Naive thymus-derived CD4-positive, alpha-beta T cell (primary cell): ENCODE data around the gene CEP63. TPM values are rescaled to one million over a fixed set of nuclear protein-coding genes. Genes with fewer than 3 reads are reported as not detected.

Experiments
- ATAC-seq: fragments of 150-1000 bp; cut with Tn5 transposase; 2 replicates; pipeline ENCODE4 v1.10.0; 2021; ENCODE audit warnings: mild to moderate bottlenecking, moderate library complexity
- CTCF ChIA-PET: fragments of 350-600 bp; sonication (Branson Sonifier 250); formaldehyde crosslinking; loops from one replicate; lab custom pipeline; 2021; ENCODE audit warnings: antibody characterized with exemption; lab: Charles Lee
- POLR2A ChIA-PET: fragments of 350-600 bp; sonication (Branson Sonifier 250); formaldehyde crosslinking; loops from one replicate; lab custom pipeline; 2021; ENCODE audit warnings: antibody characterized with exemption, inconsistent platforms; lab: Charles Lee
- DNase-seq, 9 donors: peaks; one replicate each; pipeline versions ENCODE4 v3.0.0 to v3.0.0-alpha.2; 2020 to 2022; ENCODE audit warnings: mixed read lengths in 1 of 9
- H3K27ac ChIP-seq: one replicate; pipeline ENCODE4 v1.7.0; 2013; ENCODE audit warnings: mild to moderate bottlenecking, low read depth, low read length, moderate library complexity
- H3K27me3 ChIP-seq, 2 donors: one replicate each; pipeline ENCODE4 v1.7.0; 2013; ENCODE audit warnings: low read length in 2 of 2, mild to moderate bottlenecking in 2 of 2, moderate library complexity in 2 of 2; ENCODE audit not compliant: control insufficient read depth in 2 of 2, insufficient read depth in 2 of 2
- H3K36me3 ChIP-seq, 3 experiments: 1 replicate in 2 of 3; 2 replicates in 1 of 3; pipeline ENCODE4 v1.7.0; 2013; ENCODE audit warnings: low read length in 3 of 3, mild to moderate bottlenecking in 3 of 3, moderate library complexity in 1 of 3; ENCODE audit not compliant: insufficient read depth in 3 of 3, control insufficient read depth in 2 of 3
- H3K4me1 ChIP-seq, 2 donors: one replicate each; pipeline ENCODE4 v1.7.0; 2013; ENCODE audit warnings: low read length in 2 of 2, mild to moderate bottlenecking in 2 of 2, moderate library complexity in 1 of 2; ENCODE audit not compliant: control insufficient read depth in 2 of 2, insufficient read depth in 2 of 2
- H3K4me3 ChIP-seq: 2 replicates; pipeline ENCODE4 v1.7.0; 2013; ENCODE audit warnings: mild to moderate bottlenecking, low read length
- H3K9me3 ChIP-seq, 3 experiments: 1 replicate in 2 of 3; 2 replicates in 1 of 3; pipeline ENCODE4 v1.7.0; 2013; ENCODE audit warnings: low read length in 3 of 3; ENCODE audit not compliant: control insufficient read depth in 2 of 3
- H3K27ac Mint-ChIP-seq, 9 donors: one replicate each; pipeline ENCODE4 v1.8.0; 2020 to 2022; ENCODE audit warnings: mixed read lengths in 9 of 9, mild to moderate bottlenecking in 8 of 9, moderate library complexity in 5 of 9, inconsistent platforms in 2 of 9
- H3K27me3 Mint-ChIP-seq, 5 donors: one replicate each; pipeline ENCODE4 v1.8.0; 2021 to 2022; ENCODE audit warnings: mixed read lengths in 5 of 5, mild to moderate bottlenecking in 1 of 5
- H3K36me3 Mint-ChIP-seq, 5 donors: one replicate each; pipeline ENCODE4 v1.8.0; 2020 to 2022; ENCODE audit warnings: mixed read lengths in 5 of 5, mild to moderate bottlenecking in 3 of 5, inconsistent platforms in 1 of 5
- H3K4me1 Mint-ChIP-seq, 7 donors: one replicate each; pipeline ENCODE4 v1.8.0; 2020 to 2022; ENCODE audit warnings: mixed read lengths in 7 of 7, mild to moderate bottlenecking in 3 of 7, inconsistent platforms in 1 of 7
- H3K4me3 Mint-ChIP-seq, 10 donors: one replicate each; pipeline ENCODE4 v1.8.0; 2020 to 2022; ENCODE audit warnings: mild to moderate bottlenecking in 10 of 10, mixed read lengths in 10 of 10, moderate library complexity in 6 of 10, inconsistent platforms in 2 of 10
- H3K9me3 Mint-ChIP-seq, 11 donors: one replicate each; pipeline ENCODE4 v1.8.0; 2020 to 2022; ENCODE audit warnings: mixed read lengths in 11 of 11, mild to moderate bottlenecking in 4 of 11, inconsistent platforms in 1 of 11, moderate library complexity in 1 of 11
- intact Hi-C, 2 donors: fragments of 100-400 bp; cut with micrococcal nuclease; formaldehyde crosslinking; loops; one replicate each; pipeline ENCODE4 v1.15.1; 2023
- polyA plus RNA-seq, 2 donors: library from polyadenylated mRNA; unstranded; fragments of 300-500 nt; fragmentation: Illumina TruSeq; gene quantifications; one replicate each; pipeline ENCODE4 v1.2.3, GENCODE V29; 2021
- total RNA-seq, 6 experiments: library from RNA in 5 of 6; stranded (reverse) in 5 of 6; gene quantifications; 1 replicate in 5 of 6; 2 replicates in 1 of 6; pipeline ENCODE4 v1.2.3 and lab custom pipeline; 2021 to 2026

The CEP63 gene
- total and polyA plus RNA-seq, 7 experiments from 2014 or later, result 21.1 to 56.3 (median 26.4) TPM

DNA sequence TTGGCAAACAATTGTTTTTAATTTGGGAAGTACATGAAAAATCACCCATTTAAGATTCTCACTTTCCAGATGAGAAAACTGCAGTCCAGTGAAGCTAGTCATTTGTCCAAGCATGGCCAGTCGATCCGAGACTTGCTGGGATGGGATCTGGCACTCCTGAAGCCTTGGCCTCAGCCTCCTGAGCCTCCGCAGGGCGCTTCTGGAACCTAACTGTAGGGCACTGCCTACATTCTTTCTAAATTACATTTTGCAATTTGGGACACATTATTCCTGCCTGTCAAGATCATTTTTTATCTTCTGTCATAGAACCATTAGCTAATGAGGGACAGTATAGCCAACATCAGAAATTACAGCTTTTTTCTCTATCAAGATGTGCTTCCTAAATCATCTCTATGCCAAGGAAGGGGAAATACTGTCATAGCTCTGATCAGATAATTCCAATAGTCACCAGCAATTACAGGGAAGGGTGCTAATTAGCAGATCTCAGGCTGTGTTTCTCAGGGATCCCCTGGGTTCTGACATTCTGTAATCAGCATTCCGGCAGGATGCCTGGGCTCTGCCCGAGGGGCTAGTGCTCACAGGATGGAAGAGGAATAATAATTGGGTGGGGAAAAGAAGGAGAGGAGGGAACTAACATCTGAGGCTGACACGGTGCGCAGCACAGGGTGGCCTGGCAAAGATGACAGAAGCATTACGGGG is 28.3 kb upstream of the CEP63 start:
- no peak for ATAC-seq
- no peaks in the 10 kb centered on the region for H3K4me1 ChIP-seq
- intact Hi-C loops, result no loop called here
- no peak overlapping the region for H3K27ac ChIP-seq
- Mint-ChIP-seq H3K9me3 (no peaks in the 10 kb centered on the region), H3K4me1 (no peaks in the 10 kb centered on the region), H3K27me3 (peaks cover 12 to 36% (median 24%) of the 10 kb centered on the region in 5 donors), H3K4me3 (no peak overlapping the region), H3K36me3 (no peaks in the 10 kb centered on the region), H3K27ac (no peak overlapping the region)
- DNase-seq, result no peak
- no peaks in the 10 kb centered on the region for H3K27me3 ChIP-seq
- H3K36me3 ChIP-seq, result no peaks in the 10 kb centered on the region
- ChIA-PET POLR2A (no interaction called here), CTCF (no interaction called here)
- no peaks in the 10 kb centered on the region for H3K9me3 ChIP-seq
- H3K4me3 ChIP-seq, result no peak overlapping the region

DNA sequence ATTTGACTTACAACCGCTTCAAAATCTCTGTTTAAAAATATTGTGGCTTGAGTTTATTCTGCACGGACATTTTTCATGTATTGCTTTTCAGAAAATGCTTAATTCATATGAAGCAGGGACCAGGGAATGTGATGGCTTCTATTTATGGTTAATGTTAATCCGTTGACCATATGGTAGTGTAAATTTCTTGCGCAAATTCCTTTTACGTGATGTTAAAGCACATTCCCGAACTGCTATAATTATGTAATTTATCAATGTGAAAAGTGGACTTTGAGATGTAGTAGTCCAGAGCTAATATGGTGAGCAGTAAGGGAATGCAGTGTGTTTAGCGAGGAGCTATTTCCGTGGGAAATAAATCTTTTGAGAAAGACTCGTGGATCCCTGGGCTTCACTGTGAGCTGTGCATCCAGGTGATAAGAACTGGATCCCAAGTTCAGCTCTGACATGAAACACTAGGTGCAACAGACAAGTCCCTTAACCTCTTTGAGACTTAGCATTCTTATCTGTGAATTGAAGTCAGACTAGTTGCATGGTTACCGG is 27.4 kb upstream of the CEP63 start:
- Histone ChIP-seq H3K27me3 (no peaks in the 10 kb centered on the region), H3K36me3 (no peaks in the 10 kb centered on the region), H3K27ac (no peak overlapping the region), H3K4me3 (no peak overlapping the region), H3K4me1 (no peaks in the 10 kb centered on the region), H3K9me3 (no peaks in the 10 kb centered on the region)
- H3K27me3 Mint-ChIP-seq, result peaks cover 12 to 45% (median 23%) of the 10 kb centered on the region in 5 donors
- no peak overlapping the region for H3K4me3 Mint-ChIP-seq
- H3K27ac Mint-ChIP-seq, result no peak overlapping the region
- no peaks in the 10 kb centered on the region for H3K36me3 Mint-ChIP-seq
- no peaks in the 10 kb centered on the region for H3K9me3 Mint-ChIP-seq
- ChIA-PET CTCF (no interaction called here), POLR2A (no interaction called here)
- no peaks in the 10 kb centered on the region for H3K4me1 Mint-ChIP-seq
- intact Hi-C loops, result no loop called here
- DNase-seq (no peak), ATAC-seq (no peak)

DNA sequence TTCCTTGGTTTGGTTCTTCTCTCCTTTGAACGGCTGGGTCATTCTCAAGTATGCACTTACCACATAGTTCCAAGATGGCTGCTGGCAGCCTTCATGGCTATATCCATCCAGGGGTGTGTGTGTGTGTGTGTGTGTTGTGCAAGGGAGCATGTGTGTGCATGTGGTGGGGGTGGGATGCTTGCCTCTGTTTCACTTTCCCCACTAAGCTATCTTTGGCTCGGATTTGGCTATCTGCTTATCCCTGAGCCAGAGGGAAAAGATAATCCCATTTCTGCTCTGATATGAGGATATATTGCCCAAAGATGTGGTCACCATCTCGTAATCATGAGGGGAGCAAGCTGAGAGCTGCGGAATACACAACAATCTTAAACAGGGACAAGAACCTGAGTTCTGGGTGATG is 26.3 kb upstream of the CEP63 start:
- H3K4me1 ChIP-seq, result no peaks in the 10 kb centered on the region
- H3K36me3 ChIP-seq, result no peaks in the 10 kb centered on the region
- POLR2A ChIA-PET, result no interaction called here
- no peak for DNase-seq
- H3K27me3 ChIP-seq, result no peaks in the 10 kb centered on the region
- no peaks in the 10 kb centered on the region for H3K9me3 ChIP-seq
- intact Hi-C loops, result no loop called here
- no peak overlapping the region for H3K27ac ChIP-seq
- Mint-ChIP-seq H3K27me3 (peaks cover 12 to 45% (median 23%) of the 10 kb centered on the region in 5 donors), H3K4me1 (no peaks in the 10 kb centered on the region), H3K4me3 (no peak overlapping the region), H3K27ac (no peak overlapping the region), H3K36me3 (no peaks in the 10 kb centered on the region), H3K9me3 (no peaks in the 10 kb centered on the region)
- H3K4me3 ChIP-seq, result no peak overlapping the region
- CTCF ChIA-PET, result no interaction called here
- no peak for ATAC-seq

DNA sequence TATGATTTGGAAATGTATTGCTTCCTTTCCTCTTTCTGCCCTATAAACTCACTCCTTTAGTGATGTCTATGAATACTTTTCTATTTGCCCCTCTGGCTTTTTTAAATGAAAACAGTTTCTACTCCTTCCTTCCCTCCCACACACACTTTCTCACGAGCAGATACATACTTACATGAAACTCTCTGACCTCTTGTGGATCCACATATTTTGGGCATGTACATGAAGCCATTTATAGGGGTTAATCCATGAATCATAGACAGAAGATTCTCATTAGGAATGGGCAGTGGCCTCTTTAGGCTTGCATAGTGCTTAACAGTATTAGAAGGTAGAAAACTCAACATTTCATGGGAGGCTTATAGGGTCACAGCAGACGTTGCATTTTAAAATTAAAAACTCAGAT is 24.9 kb upstream of the CEP63 start:
- H3K36me3 Mint-ChIP-seq, result no peaks in the 10 kb centered on the region
- Histone ChIP-seq H3K9me3 (no peaks in the 10 kb centered on the region), H3K27me3 (no peaks in the 10 kb centered on the region), H3K4me3 (no peak overlapping the region), H3K36me3 (no peaks in the 10 kb centered on the region), H3K27ac (no peak overlapping the region), H3K4me1 (no peaks in the 10 kb centered on the region)
- intact Hi-C loops, result no loop called here
- peaks cover 12 to 41% (median 23%) of the 10 kb centered on the region in 5 donors for H3K27me3 Mint-ChIP-seq
- no peaks in the 10 kb centered on the region for H3K9me3 Mint-ChIP-seq
- H3K4me3 Mint-ChIP-seq, result no peak overlapping the region
- CTCF ChIA-PET, result no interaction called here
- POLR2A ChIA-PET, result no interaction called here
- no peak for ATAC-seq
- H3K27ac Mint-ChIP-seq, result no peak overlapping the region
- no peak for DNase-seq
- no peaks in the 10 kb centered on the region for H3K4me1 Mint-ChIP-seq

DNA sequence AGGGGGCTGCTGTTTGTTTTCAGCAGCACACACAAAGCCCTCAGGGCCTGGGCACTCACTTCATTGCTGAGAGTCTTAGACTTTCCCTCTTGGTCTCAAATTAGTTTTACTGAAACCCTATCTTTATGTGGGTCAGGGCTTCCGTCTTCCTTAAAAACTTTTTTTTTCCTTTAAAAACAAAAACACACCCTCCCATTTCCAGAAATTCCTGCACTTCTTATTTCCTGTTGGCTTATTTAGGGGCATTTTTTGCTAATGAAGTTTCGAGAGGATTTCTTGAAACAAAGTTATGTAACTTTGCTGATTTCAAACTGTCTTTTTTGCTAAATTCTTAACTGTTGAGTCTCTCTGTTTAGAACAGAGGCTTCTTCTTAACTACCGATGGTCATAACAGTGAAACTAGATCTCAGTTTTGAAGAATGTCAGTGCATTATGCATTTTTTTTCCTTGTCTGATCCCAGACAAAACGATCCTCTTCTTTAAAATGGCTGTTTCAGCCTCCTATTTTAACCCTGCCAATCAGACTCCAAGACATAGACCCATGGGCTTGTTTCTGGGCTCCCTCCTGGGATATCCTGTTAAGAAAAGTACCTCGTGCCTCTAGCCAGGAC is 23.4 kb upstream of the CEP63 start:
- CTCF ChIA-PET, result no interaction called here
- peaks cover 4 to 29% (median 20%) of the 10 kb centered on the region in 5 donors for H3K27me3 Mint-ChIP-seq
- H3K4me3 Mint-ChIP-seq, result no peak overlapping the region
- DNase-seq (no peak), ATAC-seq (no peak)
- Histone ChIP-seq H3K4me1 (no peaks in the 10 kb centered on the region), H3K4me3 (no peak overlapping the region), H3K9me3 (no peaks in the 10 kb centered on the region), H3K36me3 (no peaks in the 10 kb centered on the region), H3K27ac (no peak overlapping the region), H3K27me3 (no peaks in the 10 kb centered on the region)
- intact Hi-C loops, result no loop called here
- H3K4me1 Mint-ChIP-seq, result peaks cover 0 to 2% (median 0%) of the 10 kb centered on the region in 7 donors
- POLR2A ChIA-PET, result no interaction called here
- no peak overlapping the region for H3K27ac Mint-ChIP-seq
- no peaks in the 10 kb centered on the region for H3K36me3 Mint-ChIP-seq
- no peaks in the 10 kb centered on the region for H3K9me3 Mint-ChIP-seq

DNA sequence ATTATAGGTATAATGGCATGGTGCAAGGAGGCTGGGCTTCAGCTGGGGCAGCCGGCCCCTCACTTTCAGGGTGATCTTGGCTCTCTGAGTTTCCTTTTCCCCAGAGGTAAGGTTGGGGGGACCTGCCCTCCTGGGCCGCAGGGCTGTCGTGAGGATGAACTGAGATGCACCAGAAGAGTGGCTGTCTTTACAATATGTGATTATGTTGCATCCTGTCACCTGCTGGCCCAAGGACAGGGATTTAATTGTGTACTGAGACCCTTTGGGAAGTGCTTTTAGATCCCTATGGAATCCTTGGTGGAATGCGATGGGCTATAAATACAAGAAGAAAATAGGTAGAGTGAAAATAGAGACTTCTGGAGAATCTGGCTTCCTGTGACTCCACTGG is 22.2 kb upstream of the CEP63 start:
- Mint-ChIP-seq H3K4me3 (no peak overlapping the region), H3K27me3 (peaks cover 0 to 18% (median 11%) of the 10 kb centered on the region in 5 donors), H3K36me3 (no peaks in the 10 kb centered on the region), H3K9me3 (no peaks in the 10 kb centered on the region), H3K4me1 (peaks cover 0 to 2% (median 0%) of the 10 kb centered on the region in 7 donors), H3K27ac (no peak overlapping the region)
- Histone ChIP-seq H3K27ac (no peak overlapping the region), H3K9me3 (no peaks in the 10 kb centered on the region), H3K4me1 (no peaks in the 10 kb centered on the region), H3K36me3 (no peaks in the 10 kb centered on the region), H3K4me3 (no peak overlapping the region), H3K27me3 (no peaks in the 10 kb centered on the region)
- ATAC-seq, result no peak
- POLR2A ChIA-PET, result no interaction called here
- no peak for DNase-seq
- intact Hi-C loops, result no loop called here
- CTCF ChIA-PET, result no interaction called here
